GM21619 (cell line): ENCODE data around the gene NPHS2.
"Not testable (repeated sequence)": the region's sequence is repeated elsewhere in the genome, so short reads cannot be mapped to it uniquely, and the experiment has no call there.

ENCODE experiments used
- ATAC-seq: cut with Tn5 transposase; IDR thresholded peaks from one replicate; pipeline ENCODE4 v1.9.1; 2021; ENCODE audit not compliant: unreplicated experiment

The NPHS2 gene

GRCh38 chr1:179548666-179549367 lies 26.9 kb downstream of the NPHS2 start:
- no peak for ATAC-seq

- ATAC-seq = no peak
Measured at GRCh38 chr1:179547021-179547535, 28.7 kb downstream of the NPHS2 start.

- ATAC-seq = no peak
Measured at GRCh38 chr1:179545321-179545720, 30.4 kb downstream of the NPHS2 start.

- no peak for ATAC-seq
Measured at GRCh38 chr1:179541774-179542173, 34.0 kb downstream of the NPHS2 start.

- no peak for ATAC-seq
Measured at GRCh38 chr1:179530352-179530751, 45.4 kb downstream of the NPHS2 start.

- no peak for ATAC-seq
Measured at GRCh38 chr1:179529482-179530195, 46.1 kb downstream of the NPHS2 start.

- not testable (repeated sequence) for ATAC-seq
Measured at GRCh38 chr1:179518544-179518943, 57.2 kb downstream of the NPHS2 start.

- no peak for ATAC-seq
Measured at GRCh38 chr1:179516976-179517705, 58.6 kb downstream of the NPHS2 start.

GRCh38 chr1:179510038-179510437 lies 65.7 kb downstream of the NPHS2 start:
- ATAC-seq = peak; percentile 82

- ATAC-seq = no peak
Measured at GRCh38 chr1:179509384-179509783, 66.4 kb downstream of the NPHS2 start.

GRCh38 chr1:179506199-179506598 lies 69.5 kb downstream of the NPHS2 start:
- ATAC-seq = no peak
